Measurements from ENCODE around the gene ZNF469.

- TF ChIP-seq CTCF (IDR thresholded peaks at IDR 0.05) (no peak), POLR2A (IDR thresholded peaks at IDR 0.05) (no peak)
Observed at GRCh38 chr16:88379694-88380040, 3.1 kb upstream of the ZNF469 start.
